Transverse colon (tissue), 4 donors: Measurements from ENCODE around the gene ZNF558.

ENCODE experiments used
- CTCF ChIP-seq, 5 experiments: fragments of 200-600 bp in 3 of 5; fragments of 450-650 bp in 2 of 5; sonication (generic) in 3 of 5; IDR thresholded peaks; 1 replicate in 2 of 5; 2 replicates in 3 of 5; pipeline ENCODE4 v1.5.1; 2016 to 2017; ENCODE audit warnings: antibody characterized with exemption in 5 of 5, inconsistent platforms in 3 of 5, mild to moderate bottlenecking in 2 of 5, moderate library complexity in 1 of 5
- EP300 ChIP-seq: sonication (generic); formaldehyde crosslinking; IDR thresholded peaks from one replicate; pipeline ENCODE4 v1.6.1; 2017; ENCODE audit warnings: antibody characterized with exemption, low read depth
- POLR2A ChIP-seq: fragments of 450-650 bp; IDR thresholded peaks from one replicate; pipeline ENCODE4 v1.6.1; 2016; ENCODE audit warnings: antibody characterized with exemption, mild to moderate bottlenecking, moderate library complexity
- POLR2AphosphoS5 ChIP-seq, 3 donors: sonication (generic); formaldehyde crosslinking; IDR thresholded peaks; one replicate each; pipeline ENCODE4 v1.6.1; 2016; ENCODE audit warnings: antibody characterized with exemption in 3 of 3

GRCh38 chr19:8820234-8820633 lies 11.9 kb downstream of the ZNF558 start:
- TF ChIP-seq CTCF (IDR thresholded peaks at IDR 0.05) (no peak), POLR2AphosphoS5 (IDR thresholded peaks at IDR 0.05) (no peak), POLR2A (no peak), EP300 (no peak)
